Body of pancreas (tissue), 4 donors: Measurements from ENCODE around the gene CDH2.

Experiments
- POLR2A ChIP-seq, 3 donors: fragments of 450-650 bp; IDR thresholded peaks; one replicate each; pipeline ENCODE4 v1.6.1; 2016; ENCODE audit warnings: antibody characterized with exemption in 3 of 3, mild to moderate bottlenecking in 2 of 3
- TF ChIP-seq, protein P1 (sequence below), 7 experiments: fragments of 450-650 bp in 4 of 7; fragments of 200-600 bp in 3 of 7; sonication (generic) in 3 of 7; IDR thresholded peaks; one replicate each; pipeline ENCODE4 v1.5.1; 2016 to 2019; ENCODE audit warnings: antibody characterized with exemption in 7 of 7

- no peak for TF ChIP-seq POLR2A (IDR thresholded peaks at IDR 0.05)
- TF ChIP-seq, protein P1, sequence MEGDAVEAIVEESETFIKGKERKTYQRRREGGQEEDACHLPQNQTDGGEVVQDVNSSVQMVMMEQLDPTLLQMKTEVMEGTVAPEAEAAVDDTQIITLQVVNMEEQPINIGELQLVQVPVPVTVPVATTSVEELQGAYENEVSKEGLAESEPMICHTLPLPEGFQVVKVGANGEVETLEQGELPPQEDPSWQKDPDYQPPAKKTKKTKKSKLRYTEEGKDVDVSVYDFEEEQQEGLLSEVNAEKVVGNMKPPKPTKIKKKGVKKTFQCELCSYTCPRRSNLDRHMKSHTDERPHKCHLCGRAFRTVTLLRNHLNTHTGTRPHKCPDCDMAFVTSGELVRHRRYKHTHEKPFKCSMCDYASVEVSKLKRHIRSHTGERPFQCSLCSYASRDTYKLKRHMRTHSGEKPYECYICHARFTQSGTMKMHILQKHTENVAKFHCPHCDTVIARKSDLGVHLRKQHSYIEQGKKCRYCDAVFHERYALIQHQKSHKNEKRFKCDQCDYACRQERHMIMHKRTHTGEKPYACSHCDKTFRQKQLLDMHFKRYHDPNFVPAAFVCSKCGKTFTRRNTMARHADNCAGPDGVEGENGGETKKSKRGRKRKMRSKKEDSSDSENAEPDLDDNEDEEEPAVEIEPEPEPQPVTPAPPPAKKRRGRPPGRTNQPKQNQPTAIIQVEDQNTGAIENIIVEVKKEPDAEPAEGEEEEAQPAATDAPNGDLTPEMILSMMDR (IDR thresholded peaks at IDR 0.05): no peak
These were observed 136.7 kb downstream of the CDH2 start for GRCh38 chr18:28040211-28040610.
